ENCODE results near the gene PPP1CC.

The PPP1CC gene

DNA sequence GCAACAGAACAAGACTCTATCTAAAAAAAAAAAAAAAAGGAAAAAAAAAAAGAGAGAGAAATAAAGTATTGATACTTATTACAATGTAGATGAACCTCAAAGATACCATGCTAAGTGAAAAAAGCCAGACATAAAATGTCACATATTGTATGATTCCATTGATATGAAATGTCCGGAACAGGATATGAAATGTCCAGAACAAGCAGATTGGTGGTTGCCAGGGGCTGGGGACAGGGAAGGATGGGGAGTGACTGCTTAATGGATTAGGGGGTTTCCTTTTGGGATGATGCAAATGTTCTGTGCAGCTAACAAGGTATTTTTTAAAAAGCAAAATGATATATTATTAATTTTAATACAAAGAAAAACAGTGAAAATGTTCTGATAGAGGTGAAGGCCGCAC is 58.8 kb downstream of the PPP1CC start:
- no peak for DNase-seq

DNA sequence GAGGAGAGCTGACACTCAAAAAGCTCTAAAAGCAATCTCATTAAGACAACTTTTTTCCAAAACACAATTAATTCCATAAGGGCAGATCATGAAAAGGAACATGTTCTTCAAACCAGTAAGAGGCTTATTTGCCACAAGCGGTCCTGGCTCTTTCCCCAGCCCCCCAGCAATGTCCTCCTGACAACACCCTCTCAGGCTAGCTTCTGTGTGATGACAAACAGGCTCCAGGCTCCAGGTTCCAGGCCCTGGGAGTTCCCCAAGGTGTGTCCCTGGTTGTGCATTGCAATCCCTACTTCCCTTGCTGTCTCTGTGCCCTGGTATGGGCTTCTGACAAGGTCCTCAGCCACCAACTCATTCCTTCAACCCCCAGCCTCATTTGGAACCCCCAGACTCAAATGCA is 62.7 kb downstream of the PPP1CC start:
- DNase-seq, result no peak

DNA sequence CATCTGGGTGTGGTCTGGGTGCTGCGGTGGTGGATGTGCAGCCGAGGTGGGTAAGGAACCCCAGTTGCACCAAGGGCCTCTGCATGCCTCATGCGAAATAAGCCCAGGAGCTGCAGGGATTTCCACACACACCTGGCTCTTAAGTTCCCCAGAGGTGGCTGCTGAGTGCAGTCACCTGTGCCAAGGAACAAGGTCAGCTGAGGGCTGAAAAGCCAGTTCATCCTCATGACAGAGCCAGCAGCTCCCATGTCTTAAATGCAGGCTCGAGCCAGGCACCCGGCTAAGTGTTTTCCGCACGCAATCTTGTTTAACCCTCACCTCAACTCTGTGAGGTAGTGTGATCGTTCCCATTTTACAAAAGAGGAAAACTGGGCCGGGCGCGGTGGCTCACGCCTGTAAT is 63.5 kb downstream of the PPP1CC start:
- no peak for DNase-seq

DNA sequence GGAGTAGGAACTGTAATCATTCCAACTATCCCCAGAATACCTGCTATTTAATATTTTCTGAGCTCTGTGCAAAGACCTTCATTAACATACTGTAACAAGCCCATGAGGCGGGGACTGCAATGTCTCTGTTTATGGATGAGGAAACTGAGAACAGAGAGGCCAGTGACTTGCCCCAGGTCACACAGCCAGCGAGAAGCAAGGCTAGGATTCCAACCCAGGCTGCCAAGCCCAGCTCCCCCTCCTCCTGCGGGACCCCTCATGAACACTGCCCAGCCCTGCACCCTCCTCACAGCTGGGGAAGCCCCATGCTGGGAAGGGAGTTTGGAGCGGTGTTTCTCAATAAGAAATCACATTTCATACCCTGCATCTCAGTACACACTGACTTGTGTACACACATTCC is 64.7 kb downstream of the PPP1CC start:
- no peak for DNase-seq

DNA sequence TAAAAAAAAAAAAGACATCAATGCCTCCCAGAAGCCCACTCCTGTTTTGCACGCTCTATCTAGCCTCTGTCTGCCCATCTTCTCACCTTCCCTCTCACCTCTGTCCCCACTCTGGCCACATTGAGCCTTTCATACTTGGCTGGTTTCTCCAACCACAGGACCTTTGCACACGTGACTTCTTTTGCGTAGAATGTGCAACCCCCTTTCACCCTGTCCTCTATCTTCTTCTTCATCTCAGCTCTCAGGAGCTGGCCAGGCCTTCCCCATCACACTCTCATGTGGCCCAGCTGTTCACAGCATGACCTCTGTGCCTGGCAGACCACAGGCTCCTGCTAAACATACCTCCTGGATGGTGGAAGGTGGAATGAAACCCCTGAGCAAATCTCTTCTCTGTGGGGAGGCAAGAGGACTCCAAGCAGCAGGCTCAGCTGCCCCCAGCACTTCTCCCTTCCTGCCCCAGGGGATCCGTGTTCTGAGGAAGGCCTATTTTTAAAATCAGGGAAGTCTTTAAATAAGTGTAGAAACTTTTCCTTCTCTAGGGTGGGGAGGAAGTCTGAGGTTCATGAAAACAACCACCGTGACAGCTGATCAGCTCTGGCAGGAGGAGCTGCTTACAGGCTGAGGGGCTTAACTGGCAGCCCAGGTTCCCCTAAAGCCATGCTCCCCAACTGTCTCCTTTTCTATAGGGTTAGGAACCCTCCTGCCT is 65.3 kb downstream of the PPP1CC start:
- no peak for DNase-seq

DNA sequence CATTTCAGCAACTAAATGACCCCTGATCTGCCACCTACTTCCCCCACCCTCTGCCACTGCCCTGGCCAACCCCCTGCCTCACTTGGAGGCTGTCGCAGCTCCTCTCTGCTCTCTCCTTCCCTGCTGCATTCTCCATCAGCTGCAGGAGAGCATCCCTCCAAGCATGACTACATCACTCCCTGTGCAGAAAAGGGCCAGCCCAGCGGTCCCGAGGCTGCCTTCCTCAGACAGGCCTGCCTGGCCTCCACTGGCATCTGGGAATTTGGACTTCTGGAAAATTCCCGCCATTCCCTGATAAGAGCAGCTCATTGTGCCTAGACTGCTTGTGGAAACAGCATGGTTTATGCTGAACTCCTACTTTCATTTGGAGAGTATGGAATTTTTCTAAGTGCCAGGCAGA is 66.5 kb downstream of the PPP1CC start:
- DNase-seq, result no peak

DNA sequence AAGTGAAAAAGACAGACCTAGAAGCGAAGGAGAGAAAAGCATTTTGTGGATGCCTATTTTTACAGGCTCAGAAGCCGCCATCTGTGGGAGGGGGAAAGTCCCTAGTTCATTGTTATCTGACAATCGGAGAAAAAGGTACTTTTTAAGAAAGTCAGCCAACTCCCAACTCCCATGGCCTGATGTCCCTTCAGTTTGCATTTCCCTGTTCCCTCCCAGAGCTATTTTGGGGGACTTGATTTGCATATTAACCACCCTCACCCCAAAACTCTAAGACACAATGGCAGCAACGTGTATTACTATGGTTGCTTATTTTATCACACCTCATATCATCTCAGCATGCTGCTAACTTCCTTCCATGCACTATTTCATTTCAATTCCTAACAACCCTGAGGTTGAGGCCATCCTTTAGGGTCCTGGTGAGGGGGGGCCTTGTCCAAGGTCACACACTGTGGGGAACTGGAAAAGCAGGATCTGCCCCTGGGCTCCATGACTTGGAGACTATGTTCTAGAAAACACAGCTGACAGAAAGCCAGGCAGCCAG is 72.5 kb downstream of the PPP1CC start:
- no peak for DNase-seq
